ENCODE results near the gene WASL. TPM values are rescaled to one million over a fixed set of nuclear protein-coding genes. Genes with fewer than 3 reads are reported as not detected.
A peak's percentile ranks its signal among the peaks of the same experiment; 100 is the strongest.

The WASL gene
- total and polyA plus RNA-seq, 7 donors = 17.6 to 37.8 (median 31.0) TPM

DNA sequence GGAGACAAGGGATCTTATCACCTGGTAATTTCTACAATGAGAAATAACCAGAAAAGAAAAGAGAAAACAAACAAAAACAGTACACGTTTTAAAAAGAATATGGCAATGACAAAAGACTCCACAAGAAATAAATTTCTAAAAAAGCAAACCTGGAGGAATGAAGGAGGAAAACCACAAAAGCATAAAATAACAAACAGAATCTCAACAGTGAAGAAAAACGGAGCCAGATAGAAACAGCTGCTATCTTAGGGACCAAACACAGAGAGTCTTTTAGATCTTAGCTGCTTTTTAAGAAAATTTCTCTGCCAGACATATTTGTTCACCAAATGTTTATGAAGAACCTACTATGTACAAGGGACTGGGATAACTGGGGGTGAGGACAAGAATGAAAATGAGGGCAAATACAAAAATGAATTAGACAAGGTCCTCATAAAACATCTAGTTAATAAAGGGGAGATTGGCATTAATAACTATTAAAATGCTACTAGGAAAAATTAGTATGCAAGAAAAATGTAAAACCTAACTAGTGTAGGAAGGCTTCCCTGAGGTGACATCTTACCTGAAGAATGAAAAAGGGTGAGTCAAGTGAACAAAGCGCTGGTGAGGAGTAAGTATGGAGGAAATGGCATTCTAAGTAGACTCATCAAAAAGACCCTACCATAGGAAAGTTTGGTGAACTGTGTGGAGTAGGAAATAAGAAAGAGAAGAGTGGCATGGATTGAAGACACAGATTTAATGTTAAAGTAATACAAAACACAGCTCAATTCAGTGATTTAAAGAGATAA lies 34.3 kb downstream of the WASL start:
- no peak for ATAC-seq
- Histone ChIP-seq H3K9me3 (no peaks in the 10 kb centered on the region), H3K4me3 (no peak overlapping the region), H3K27ac (no peak overlapping the region), H3K36me3 (ENCODE audit: insufficient read depth in 1 of 2, low read depth in 1 of 2) (no peaks in the 10 kb centered on the region), H3K27me3 (ENCODE audit: insufficient read depth in 3 of 3, low read length in 2 of 3) (no peaks in the 10 kb centered on the region), H3K4me1 (peaks cover 55% of the 10 kb centered on the region)
- WGBS, 3 donors = 73 to 83% (median 76%) methylated on average over 3 of the region's 3 CpGs
- intact Hi-C loops (cut with DNase I) = loop anchor here in 1 of 2 donors (5.0 kb wide), 1 partner anchor 33 kb away; the partner anchor contains the start of gene WASL
- DNase-seq = no peak
- TF ChIP-seq, protein P1, sequence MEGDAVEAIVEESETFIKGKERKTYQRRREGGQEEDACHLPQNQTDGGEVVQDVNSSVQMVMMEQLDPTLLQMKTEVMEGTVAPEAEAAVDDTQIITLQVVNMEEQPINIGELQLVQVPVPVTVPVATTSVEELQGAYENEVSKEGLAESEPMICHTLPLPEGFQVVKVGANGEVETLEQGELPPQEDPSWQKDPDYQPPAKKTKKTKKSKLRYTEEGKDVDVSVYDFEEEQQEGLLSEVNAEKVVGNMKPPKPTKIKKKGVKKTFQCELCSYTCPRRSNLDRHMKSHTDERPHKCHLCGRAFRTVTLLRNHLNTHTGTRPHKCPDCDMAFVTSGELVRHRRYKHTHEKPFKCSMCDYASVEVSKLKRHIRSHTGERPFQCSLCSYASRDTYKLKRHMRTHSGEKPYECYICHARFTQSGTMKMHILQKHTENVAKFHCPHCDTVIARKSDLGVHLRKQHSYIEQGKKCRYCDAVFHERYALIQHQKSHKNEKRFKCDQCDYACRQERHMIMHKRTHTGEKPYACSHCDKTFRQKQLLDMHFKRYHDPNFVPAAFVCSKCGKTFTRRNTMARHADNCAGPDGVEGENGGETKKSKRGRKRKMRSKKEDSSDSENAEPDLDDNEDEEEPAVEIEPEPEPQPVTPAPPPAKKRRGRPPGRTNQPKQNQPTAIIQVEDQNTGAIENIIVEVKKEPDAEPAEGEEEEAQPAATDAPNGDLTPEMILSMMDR (IDR thresholded peaks at IDR 0.05) = no peak

DNA sequence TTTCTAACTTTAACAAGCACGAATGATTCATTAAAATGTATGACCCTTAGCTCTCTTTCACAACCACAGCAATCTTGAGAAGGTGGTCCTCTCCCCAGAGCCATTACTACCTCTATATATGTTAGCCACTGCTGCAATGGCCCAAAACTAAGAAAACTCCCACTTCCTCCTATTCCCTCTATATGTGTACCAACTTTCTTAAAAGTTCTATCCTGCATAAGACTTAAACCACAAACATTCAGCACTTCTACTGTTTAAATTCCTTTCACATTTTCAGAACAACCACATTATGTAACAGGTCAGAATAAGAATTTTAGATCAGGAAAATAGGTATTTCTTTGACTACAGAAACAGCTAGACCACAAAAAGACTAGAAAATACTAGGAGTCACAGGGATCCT lies 36.2 kb downstream of the WASL start:
- no peak overlapping the region for H3K27ac ChIP-seq
- peaks cover 0 to 14% of the 10 kb centered on the region in 2 donors for H3K36me3 ChIP-seq (ENCODE audit: insufficient read depth in 1 of 2, low read depth in 1 of 2)
- WGBS, 3 donors = 33 to 56% (median 39%) methylated on average over 1 of the region's 1 CpG
- DNase-seq (no peak), ATAC-seq (no peak)
- H3K4me3 ChIP-seq = no peak overlapping the region
- TF ChIP-seq, protein P1 (IDR thresholded peaks at IDR 0.05) = no peak
- H3K27me3 ChIP-seq (ENCODE audit: insufficient read depth in 3 of 3, low read length in 2 of 3) = no peaks in the 10 kb centered on the region
- H3K4me1 ChIP-seq = peaks cover 50% of the 10 kb centered on the region
- H3K9me3 ChIP-seq = no peaks in the 10 kb centered on the region
- intact Hi-C loops (cut with DNase I) = loop anchor here in 1 of 2 donors (5.0 kb wide), 1 partner anchor 35 kb away; the partner anchor contains the start of gene WASL

DNA sequence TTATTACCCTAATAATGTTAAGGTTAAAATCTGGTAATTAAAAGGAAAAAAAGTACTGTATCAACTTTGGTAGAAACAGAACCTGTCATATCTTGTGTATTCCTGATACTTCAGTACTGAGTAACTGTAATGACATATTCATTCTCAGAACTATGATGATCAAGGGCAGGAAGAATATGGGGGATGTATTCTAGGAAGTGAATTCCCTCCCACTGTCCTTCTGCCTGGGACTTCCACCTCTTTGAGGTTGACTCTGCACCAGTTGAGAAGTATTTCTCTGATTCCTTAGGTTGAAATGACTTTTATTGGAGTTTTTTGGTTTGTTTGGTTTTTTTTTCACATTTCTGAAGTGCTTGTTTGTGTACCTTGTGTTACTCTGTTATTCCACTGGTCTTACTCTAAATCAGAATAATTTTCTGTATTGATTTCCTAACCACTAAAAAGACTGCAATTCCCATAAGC lies 36.9 kb downstream of the WASL start:
- DNase-seq (no peak), ATAC-seq (peak in 2 of 4 donors; percentile 40 to 56)
- Histone ChIP-seq H3K4me3 (no peak overlapping the region), H3K9me3 (no peaks in the 10 kb centered on the region), H3K27ac (no peak overlapping the region), H3K36me3 (ENCODE audit: insufficient read depth in 1 of 2, low read depth in 1 of 2) (peaks cover 0 to 22% of the 10 kb centered on the region in 2 donors), H3K4me1 (peaks cover 50% of the 10 kb centered on the region), H3K27me3 (ENCODE audit: insufficient read depth in 3 of 3, low read length in 2 of 3) (no peaks in the 10 kb centered on the region)
- TF ChIP-seq, protein P1 (IDR thresholded peaks at IDR 0.05) = no peak
- intact Hi-C loops (cut with DNase I) = loop anchor here in 1 of 2 donors (5.0 kb wide), 1 partner anchor 35 kb away; the partner anchor contains the start of gene WASL

DNA sequence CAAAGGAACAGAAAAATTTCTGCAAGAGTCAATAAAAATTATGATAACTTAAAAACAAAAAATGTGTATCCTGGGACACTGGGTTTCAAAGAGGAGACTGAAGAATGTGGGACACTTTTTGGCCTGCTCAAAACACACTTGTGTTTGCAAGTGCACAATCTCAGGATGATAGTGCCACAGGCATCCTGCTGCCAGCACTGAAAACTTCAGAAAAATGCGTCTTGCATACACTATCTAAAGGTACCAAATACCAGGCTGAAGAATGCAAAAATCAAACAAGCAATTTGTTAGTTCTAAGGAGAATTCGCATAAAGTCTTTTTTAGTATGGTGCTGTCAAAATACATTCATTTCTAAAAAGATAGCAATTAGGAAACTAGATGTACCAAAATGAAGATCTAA lies 38.1 kb downstream of the WASL start:
- peaks cover 0 to 34% of the 10 kb centered on the region in 2 donors for H3K36me3 ChIP-seq (ENCODE audit: insufficient read depth in 1 of 2, low read depth in 1 of 2)
- peaks cover 48% of the 10 kb centered on the region for H3K4me1 ChIP-seq
- DNase-seq (no peak), ATAC-seq (no peak)
- H3K9me3 ChIP-seq = no peaks in the 10 kb centered on the region
- H3K27me3 ChIP-seq (ENCODE audit: insufficient read depth in 3 of 3, low read length in 2 of 3) = no peaks in the 10 kb centered on the region
- TF ChIP-seq, protein P1 (IDR thresholded peaks at IDR 0.05) = no peak
- WGBS, 3 donors = 77 to 89% (median 82%) methylated on average over 2 of the region's 2 CpGs
- H3K27ac ChIP-seq = no peak overlapping the region
- intact Hi-C loops (cut with DNase I) = loop anchor here in 1 of 2 donors (5.0 kb wide), 1 partner anchor 37 kb away; the partner anchor contains the start of gene WASL
- H3K4me3 ChIP-seq = no peak overlapping the region

All from psoas muscle (tissue), 8 donors.